Hematopoietic multipotent progenitor cell treated with erythropoietin and hydrocortisone succinate and interleukin-3 and kit ligand, for 17 days (in vitro differentiated cells): Measurements from ENCODE around the gene TDG.
"Not testable (repeated sequence)": the region's sequence is repeated elsewhere in the genome, so short reads cannot be mapped to it uniquely, and the experiment has no call there.

Experiments used
- DNase-seq: peaks from one replicate; pipeline ENCODE4 v3.0.0-alpha.2; 2015; ENCODE audit warnings: low spot score

Gene TDG

GRCh38 chr12:104022786-104023185 lies 57.1 kb downstream of the TDG start:
- no peak for DNase-seq

- no peak for DNase-seq
Measured at GRCh38 chr12:104023710-104024109, 58.0 kb downstream of the TDG start.

- DNase-seq, result no peak
Measured at GRCh38 chr12:104024348-104024747, 58.7 kb downstream of the TDG start.

GRCh38 chr12:104025771-104026170 lies 60.1 kb downstream of the TDG start:
- no peak for DNase-seq

- no peak for DNase-seq
Measured at GRCh38 chr12:104026841-104027599, 61.3 kb downstream of the TDG start.

- DNase-seq, result not testable (repeated sequence)
Measured at GRCh38 chr12:104030596-104030995, 64.9 kb downstream of the TDG start.

- not testable (repeated sequence) for DNase-seq
Measured at GRCh38 chr12:104036143-104036542, 70.5 kb downstream of the TDG start.
